GF-D8 (cell line): ENCODE data around the gene HDGFL1.

ENCODE experiments used
- DNase-seq: peaks from one replicate; lab custom pipeline; 2025; lab: John Stamatoyannopoulos, UW

HDGFL1 gene

DNA sequence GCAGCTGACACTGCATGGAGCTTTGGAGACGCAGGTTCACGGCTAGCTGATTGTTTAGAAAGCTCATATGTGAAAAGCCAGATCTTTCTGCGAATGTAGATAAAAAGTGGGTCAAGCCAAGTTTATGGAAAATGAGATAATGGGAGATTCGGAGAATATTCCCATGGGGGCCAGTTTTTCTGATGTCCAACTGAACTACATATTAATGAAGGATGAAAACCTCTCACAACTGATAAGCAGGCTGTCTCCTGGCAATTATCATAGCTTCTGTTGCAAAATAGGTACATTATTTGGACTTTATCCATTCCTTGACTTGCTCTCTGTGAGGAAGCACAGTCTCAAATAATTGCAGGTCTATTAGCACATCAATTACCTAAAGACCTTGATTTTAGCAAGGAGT is 21.1 kb downstream of the HDGFL1 start:
- DNase-seq, result no peak

DNA sequence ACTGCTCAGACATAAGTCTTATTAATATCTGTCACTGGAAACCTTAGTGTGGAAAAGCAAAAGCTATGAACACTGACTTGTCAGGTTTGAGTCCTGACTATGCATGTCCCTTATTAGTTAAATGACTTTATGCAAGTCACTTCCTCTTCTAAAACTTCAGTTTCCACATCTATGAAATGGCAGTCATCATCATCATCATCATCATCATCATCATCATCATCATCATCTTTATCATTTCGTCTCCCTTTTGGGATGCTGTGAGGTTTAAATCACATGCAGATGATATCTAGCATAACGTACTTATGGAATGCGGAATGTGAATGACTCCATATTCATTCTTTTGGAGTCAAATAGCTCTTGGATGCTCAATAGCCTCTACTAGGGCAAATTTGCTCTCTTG is 24.5 kb downstream of the HDGFL1 start:
- no peak for DNase-seq

DNA sequence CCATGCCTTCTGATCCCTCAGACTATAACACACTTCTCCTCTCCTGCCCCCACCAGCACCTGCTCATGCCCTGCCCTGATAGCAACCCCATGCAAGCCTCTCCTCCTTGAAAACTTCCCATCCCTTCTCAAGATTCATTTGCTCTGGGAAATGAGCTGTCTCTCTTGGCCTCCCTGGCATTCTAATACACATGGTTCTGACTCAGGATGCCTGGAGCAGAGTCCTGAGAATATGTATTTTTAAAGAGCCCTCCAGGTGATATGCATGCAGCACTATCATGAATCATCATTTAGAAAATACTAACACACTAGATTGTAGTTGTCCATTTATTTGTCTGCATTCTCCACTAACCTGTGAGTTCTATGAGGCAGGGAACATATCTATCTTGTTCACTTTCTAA is 26.6 kb downstream of the HDGFL1 start:
- no peak for DNase-seq

DNA sequence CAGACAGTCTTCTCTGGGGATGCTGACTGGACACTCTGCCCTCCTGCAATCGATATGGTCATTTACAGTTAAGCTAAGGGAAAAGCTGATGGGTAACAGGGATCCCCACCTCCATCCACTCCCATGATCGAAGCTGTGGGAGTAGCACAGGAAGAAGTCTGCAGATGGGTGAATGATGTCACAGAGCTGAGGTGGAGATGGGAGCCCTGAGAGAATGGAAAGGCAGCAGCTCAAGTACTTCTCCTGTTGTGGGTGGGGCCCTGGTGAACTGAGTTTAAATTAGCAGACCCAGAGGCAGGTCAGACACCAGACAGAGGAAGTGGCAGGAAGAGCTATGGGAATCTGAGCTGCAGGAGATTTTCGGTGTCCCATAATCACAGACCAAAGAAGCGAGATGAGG is 29.0 kb downstream of the HDGFL1 start:
- no peak for DNase-seq

DNA sequence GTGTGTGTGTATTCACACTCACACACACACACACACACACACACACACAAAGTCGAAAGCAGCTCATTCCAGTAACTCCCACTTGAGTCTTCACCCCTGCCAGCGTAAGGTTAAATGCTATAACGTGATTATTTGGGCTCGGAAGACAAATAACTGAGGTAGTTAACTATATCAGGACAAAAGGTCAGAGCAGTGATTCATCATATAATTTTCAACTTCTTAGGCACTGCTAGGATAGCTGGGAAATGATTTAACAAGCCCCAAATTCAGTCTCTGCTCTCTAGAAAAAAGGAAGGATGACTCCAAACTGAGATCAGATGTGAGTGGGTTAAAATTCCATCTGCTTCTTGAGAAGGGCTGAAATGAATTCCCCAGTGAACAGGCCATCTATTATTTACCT is 30.7 kb downstream of the HDGFL1 start:
- DNase-seq, result no peak

DNA sequence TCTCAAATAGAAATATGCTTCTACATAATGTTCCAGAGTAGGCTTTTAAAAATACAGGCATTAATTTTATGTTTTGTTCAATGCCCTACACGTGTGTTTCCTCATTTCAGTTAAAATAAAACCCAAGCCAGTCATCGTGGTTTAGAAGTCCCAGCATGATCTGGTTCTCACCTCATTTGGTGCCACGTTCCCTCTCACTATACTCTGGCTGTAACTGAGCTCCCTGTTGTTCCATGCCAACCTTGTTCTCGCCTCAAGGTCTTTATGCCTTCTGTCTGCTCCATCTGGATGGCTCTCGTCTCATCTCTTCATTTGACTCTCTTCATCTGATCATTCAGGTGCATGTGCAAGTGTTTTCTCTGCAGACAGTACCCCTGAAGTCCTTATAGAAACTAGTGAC is 32.6 kb downstream of the HDGFL1 start:
- no peak for DNase-seq

DNA sequence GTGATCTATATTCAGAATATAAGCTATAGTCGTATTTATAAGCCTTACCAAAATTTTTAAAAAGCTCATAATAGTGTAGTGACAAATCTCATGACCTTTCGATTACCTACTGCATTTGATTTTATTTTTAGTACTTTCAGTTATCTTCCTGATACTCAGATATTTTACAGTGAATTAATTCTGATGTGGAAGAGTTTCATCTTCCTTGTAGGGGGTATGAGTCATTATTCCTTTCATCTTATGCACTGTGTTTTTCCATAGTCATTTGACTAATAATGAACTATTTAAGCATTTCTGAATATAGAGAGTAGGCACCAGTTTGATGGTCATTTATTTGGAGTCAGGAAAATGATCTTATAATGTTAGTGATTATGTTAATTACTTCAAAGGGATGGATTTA is 36.4 kb downstream of the HDGFL1 start:
- no peak for DNase-seq

DNA sequence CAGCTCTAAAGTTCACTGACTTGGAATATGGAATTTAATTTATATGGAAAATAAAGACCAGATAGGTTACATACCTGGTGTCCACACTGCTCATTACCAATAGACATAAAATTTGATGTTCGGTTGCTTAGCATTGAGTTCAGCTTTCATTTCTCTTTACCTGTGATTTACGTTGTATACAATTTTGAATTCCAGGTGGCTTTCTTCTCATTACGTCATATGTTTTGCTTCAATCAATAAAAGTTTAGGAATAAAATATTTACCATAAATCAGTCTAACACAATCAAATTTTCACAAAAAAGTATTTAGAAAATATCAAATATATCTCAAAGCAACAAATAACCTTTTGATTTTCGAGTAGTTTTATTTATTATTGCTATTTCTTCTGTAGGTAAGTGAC is 40.8 kb downstream of the HDGFL1 start:
- no peak for DNase-seq

DNA sequence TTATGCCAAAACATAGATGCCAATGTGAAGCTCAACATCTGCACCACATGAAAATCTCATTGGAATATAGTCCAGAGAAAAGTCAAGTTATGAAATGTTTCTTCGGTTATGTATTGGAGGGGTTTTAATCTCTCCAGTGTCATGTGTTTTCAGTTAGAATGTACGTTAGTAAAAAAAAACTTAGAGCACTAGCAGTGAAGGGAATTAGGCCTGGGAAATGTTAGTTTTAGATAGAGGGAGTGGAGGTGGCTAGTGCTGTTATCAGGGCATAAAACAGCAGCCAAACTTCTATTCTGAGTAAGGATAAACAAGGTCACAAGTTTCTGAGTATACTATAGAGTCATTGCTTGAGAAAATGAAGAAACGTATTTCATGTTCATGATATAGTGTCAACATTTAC is 42.9 kb downstream of the HDGFL1 start:
- DNase-seq, result no peak

DNA sequence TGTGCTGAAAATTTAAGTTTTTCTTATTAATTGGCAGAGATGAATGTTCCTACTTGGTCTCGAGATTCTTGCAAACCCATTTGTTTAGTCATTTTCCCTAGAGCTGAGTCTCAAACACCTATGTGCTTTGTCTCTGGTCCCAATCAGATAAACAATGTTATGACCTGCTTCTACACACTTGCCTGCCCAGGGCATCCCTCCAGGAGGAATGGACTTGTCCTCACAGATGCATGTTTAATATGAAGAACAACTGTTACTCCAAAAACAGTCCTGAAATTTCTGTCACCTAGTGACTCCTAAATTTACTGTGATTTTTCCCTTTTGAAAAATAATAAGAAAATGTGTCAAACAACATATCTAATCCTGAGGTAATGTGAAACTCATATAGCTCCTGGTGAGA is 43.7 kb downstream of the HDGFL1 start:
- no peak for DNase-seq

DNA sequence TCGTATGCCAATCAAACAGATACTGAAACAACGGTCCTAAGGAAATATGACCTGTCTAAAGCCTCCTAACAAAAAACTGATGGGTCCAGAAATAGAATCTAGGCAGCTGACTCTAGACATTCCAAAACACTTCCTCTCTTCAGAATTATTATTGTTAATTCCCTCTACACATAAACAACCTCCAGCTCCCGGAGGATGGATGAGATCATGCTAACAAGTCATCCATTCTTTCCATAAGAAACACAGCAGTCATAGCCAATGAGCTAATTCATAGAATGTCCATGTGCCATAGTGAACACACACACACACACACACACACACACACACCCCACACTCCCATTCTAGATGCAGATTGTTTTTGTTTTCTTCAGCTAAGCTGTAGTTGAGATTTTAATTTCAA is 44.3 kb downstream of the HDGFL1 start:
- DNase-seq, result no peak

DNA sequence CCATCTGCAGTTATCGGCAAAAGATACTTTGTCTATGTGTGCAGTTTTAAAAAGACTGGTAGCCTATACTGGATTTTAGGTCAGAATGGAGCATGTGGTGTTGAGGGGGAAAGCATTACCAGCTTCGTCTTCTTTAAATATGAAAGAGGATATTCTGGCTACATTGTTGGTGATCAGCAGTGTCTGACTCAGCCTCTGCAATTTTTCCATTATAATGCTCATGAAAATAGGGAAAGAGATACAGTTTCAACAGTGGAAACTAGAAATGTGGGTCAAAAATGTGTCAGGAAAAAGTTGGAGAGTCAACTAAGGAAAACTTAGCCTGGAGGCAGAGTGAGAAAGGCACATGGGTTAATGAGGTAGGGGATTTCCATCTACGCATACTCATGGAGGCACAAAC is 45.2 kb downstream of the HDGFL1 start:
- no peak for DNase-seq

DNA sequence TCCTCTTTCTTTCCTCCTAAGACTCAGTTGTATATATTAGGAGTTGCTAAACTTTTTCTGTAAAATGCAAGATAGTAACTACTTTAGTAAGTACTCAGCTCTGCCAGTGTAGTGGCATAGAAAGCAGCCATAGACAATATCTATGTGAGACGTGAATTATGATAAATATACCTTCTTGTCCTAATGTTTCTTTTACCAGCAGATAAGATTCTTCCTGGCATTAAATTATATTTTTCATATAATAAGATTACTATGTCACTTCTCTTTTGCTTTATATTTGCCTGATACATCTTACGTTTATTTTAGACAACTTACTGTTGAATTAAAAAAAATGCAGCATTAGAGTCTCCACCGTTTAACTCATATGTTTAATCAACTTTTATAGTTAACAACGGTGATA is 51.7 kb downstream of the HDGFL1 start:
- no peak for DNase-seq
